Adipose tissue (tissue), 3 donors: Measurements from ENCODE around the gene DROSHA. TPM values are rescaled to one million over a fixed set of nuclear protein-coding genes. Genes with fewer than 3 reads are reported as not detected.
"Not testable (repeated sequence)": the region's sequence is repeated elsewhere in the genome, so short reads cannot be mapped to it uniquely, and the experiment has no call there.

ENCODE experiments used
- H3K27ac ChIP-seq: one replicate; pipeline ENCODE4 v1.5.1; 2013; ENCODE audit warnings: low read depth, low read length
- WGBS, 3 donors: extraction: QIAGEN DNeasy Blood & Tissue Kit; methylation state at CpG; one replicate each; pipeline ENCODE4 v1.1.7; 2013; 5-methylcytosine and 5-hydroxymethylcytosine counted together
- polyA plus RNA-seq, 3 donors: library from polyadenylated mRNA; stranded (reverse); fragments of 200-250 nt; gene quantifications; one replicate each; pipeline ENCODE4 v1.2.3, GENCODE V29; 2013
- donor health status: healthy with polysubstance abuse.
- donor health status: Bipolar disorder and iron deficiency.
- donor health status: healthy.

Gene DROSHA, protein sequence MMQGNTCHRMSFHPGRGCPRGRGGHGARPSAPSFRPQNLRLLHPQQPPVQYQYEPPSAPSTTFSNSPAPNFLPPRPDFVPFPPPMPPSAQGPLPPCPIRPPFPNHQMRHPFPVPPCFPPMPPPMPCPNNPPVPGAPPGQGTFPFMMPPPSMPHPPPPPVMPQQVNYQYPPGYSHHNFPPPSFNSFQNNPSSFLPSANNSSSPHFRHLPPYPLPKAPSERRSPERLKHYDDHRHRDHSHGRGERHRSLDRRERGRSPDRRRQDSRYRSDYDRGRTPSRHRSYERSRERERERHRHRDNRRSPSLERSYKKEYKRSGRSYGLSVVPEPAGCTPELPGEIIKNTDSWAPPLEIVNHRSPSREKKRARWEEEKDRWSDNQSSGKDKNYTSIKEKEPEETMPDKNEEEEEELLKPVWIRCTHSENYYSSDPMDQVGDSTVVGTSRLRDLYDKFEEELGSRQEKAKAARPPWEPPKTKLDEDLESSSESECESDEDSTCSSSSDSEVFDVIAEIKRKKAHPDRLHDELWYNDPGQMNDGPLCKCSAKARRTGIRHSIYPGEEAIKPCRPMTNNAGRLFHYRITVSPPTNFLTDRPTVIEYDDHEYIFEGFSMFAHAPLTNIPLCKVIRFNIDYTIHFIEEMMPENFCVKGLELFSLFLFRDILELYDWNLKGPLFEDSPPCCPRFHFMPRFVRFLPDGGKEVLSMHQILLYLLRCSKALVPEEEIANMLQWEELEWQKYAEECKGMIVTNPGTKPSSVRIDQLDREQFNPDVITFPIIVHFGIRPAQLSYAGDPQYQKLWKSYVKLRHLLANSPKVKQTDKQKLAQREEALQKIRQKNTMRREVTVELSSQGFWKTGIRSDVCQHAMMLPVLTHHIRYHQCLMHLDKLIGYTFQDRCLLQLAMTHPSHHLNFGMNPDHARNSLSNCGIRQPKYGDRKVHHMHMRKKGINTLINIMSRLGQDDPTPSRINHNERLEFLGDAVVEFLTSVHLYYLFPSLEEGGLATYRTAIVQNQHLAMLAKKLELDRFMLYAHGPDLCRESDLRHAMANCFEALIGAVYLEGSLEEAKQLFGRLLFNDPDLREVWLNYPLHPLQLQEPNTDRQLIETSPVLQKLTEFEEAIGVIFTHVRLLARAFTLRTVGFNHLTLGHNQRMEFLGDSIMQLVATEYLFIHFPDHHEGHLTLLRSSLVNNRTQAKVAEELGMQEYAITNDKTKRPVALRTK (N-terminal part only)
- polyA plus RNA-seq = 10 to 100 TPM; 14.9 to 21.0 (median 17.4) TPM

DNA sequence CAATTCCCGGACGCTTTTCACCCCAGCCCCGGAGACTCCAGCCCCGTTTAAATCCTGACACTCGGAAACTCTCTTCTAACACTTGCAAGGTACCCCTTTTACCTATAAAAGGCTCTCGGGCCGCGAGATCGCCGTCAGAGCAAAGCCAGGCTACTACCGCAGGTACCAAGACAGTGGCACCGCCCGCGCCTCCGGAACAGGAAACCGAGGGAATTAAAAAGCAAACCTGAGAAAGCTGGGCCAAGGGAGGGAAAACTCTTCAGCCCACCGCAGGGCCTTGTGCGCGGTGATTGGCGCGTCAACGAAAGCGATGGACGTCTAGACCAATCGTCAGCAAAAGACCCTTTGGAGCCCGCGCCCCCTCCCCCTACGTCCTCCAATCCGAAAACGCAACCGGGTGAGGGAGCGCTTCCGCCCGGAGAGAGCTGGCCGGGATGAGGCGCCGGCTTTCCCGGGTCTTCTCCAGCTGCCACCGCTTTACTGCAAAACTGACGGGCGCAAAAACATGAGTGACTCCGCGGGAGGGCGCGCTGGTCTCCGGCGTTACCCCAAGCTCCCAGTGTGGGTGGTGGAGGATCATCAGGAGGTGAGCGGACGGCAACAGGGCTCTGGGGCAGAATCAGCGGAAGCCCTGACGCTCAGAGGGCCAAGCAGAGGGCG lies at the start of gene DROSHA, which contains the start of gene C5orf22:
Gene DROSHA (minus strand): TSS at position 206 of the 660 bp plus-strand sequence. CDS start 3,034 bp downstream, outside the sequence.
Gene C5orf22 (plus strand): TSS at position 414 of the 660 bp plus-strand sequence. CDS start 92 bp downstream, at position 506.
- 0 to 1% (median 0%) methylated on average over 52 of the region's 52 CpGs for WGBS, 3 donors
- H3K27ac ChIP-seq = no peak within 1 kb of the TSS

DNA sequence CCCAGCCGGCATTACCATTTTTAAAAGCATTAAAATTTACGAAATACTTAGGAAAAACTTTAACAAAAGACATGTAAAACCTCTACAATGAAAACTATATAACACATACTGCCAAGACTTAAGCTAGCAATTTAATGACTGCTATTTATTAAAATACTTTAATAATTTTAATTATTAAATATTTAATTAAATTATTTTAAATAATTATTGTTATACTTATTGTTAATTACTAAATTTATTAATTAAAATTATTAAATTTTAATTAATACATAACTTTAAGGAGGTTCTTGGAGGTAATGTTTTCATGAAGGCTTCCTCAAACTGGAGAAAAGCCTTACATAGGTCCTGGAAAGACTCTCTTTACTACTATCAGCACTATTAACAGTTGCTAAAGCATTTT lies 47.7 kb upstream of the DROSHA start:
- WGBS, 3 donors = 86 to 95% (median 93%) methylated on average over 2 of the region's 2 CpGs
- H3K27ac ChIP-seq = no peak overlapping the region

DNA sequence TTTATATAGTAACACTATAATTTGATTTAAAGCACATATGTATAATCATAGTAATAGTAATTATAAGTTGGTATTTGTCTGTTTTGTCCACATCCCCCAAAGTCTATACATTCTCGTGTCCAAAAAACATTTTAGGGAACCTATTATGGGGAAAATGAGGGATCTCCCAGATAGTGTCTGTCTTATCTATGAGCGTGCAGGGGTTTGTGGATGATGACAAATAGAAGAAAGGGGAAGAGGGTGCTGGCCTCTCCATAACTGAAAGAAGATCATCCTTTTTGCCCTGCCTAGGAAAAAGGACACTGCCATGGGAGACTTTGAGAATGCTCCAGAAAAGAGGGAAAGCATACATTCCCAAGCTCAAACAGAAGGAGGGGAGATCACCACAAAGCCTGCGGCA lies 45.5 kb upstream of the DROSHA start:
- no peak overlapping the region for H3K27ac ChIP-seq
- 68 to 81% (median 77%) methylated on average over 3 of the region's 3 CpGs for WGBS, 3 donors

DNA sequence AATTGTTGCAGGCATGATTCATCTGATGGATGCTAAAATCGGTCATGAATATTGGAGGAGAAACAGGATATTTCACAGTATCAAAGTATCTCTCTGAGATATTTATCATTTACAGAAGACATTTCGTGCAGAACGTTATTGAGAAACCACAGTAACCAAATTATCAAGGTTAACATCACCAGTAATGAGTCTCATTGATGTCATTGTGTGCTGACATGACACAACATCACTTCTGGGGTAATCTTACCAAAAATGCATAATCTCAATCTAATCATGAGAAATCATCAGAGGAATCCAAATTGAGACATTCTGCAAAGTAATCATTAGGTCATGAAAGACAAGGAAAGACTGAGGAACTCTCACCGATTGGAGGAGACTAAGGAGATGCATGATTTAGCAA lies 42.9 kb upstream of the DROSHA start:
- H3K27ac ChIP-seq = no peak overlapping the region
- WGBS, 3 donors = 65 to 80% (median 78%) methylated on average over 4 of the region's 4 CpGs

DNA sequence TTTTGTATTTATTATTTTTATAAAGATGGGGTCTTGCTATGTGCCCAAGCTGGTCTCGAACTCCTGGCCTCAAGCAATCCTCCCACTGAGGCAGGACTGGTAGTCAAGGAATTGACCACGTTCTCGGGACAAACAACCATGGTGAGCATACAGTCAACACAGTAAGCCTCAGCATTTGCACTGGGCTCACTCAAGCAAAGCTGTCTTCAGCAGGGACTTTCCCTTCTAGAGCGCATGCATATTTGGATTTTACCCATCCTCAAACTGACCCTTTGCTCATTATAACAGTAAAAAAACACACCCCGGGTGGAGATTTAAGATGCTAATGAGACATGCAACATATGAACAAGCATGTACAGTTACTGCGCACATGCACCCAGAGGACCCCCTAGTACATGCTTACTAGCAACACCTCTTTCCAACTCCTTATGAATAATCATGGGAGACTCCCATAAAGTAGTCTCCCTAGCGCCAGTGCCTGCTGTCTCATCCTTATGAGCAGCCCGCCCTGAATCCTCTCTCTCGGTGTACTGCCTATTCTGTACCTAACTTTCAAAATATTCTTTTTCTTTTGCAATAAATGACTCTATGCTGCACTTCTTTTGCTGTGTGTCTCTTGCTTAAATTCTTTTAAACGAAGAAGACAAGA lies 41.7 kb upstream of the DROSHA start:
- H3K27ac ChIP-seq = no peak overlapping the region
- WGBS, 3 donors = 90 to 94% (median 93%) methylated on average over 10 of the region's 10 CpGs

DNA sequence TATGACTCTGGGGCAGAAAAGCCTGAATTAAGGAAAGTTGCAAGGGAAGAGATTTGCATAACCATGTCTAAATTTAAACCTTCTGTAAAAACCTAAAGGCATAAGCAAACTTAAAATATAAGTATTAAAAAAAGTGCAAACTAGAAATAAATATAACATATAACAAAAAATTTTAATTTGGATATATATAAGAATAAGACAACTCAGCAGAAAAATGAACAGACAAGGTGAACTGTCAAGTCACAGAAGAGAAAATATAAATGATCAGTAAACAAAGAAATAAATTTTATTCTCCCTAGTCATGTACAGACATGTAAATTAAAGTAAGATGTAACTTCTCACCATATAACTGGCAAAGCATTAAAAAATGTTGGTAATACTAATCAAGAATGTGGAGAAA lies 37.2 kb upstream of the DROSHA start:
- H3K27ac ChIP-seq = no peak overlapping the region

DNA sequence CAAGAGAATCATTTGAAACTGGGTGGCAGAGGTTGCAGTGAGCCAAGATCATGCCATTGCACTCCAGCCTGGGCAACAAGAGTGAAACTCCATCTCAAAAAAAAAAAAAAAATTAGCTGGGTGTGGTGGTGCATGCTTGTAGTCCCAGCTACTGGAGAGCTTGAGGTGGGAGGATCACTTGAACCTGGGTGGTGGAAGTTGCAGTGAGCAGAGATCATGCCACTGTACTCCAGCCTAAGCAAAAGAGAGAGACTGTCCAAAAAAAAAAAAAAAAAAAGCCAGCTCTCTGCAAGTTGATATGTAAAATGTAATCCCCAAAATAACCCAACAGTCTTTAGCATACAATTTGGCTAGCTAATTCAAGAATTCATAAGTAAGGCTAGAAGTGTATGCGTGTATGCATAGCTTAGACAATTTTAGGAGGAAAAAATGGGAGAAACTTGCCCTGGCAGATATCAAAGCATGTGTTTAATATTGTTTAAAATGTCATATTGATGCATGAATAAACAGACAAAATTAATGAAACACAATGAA lies 36.5 kb upstream of the DROSHA start:
- H3K27ac ChIP-seq = no peak overlapping the region
- WGBS, 3 donors = 93 to 100% (median 97%) methylated on average over 1 of the region's 1 CpG

DNA sequence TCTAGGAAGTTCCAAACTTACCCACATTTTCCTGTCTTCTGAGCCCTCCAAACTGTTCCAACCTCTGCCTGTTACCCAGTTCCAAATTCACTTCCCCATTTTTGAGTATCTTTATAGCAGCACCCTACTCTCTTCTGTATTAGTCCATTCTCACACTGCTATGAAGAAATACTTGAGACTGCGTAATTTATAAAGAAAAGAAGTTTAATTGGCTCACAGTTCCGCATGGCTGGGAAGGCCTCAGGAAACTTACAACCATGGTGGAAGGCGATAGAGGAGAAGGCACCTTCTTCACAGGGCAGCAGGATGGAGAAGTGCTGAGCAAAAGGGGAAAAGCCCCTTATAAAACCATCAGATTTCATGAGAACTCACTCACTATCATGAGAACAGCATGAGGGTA lies 34.5 kb upstream of the DROSHA start:
- 61 to 90% (median 78%) methylated on average over 3 of the region's 3 CpGs for WGBS, 3 donors

DNA sequence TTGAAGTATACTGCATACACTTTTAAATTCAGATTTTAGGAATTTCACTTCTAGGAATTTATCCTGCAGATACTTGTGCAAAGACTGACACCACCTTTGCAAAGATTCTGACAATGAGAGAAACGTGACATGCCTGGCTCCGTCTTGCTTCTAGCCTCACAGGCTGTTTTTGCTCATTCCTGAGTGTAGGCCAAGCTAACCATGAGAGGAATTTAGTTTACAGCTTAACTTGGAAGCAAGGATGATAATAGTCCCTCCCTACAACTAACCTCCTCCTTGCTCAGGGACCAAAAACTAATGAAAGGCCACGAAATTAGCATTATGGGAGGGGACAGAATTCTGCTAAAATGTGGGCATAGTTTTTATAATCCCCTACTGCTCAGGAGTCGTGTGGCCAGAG lies 31.3 kb upstream of the DROSHA start:
- 50 to 70% (median 65%) methylated on average over 4 of the region's 4 CpGs for WGBS, 3 donors

More for the DNA sequence above, 34.5 kb upstream of the DROSHA start:
- not testable (repeated sequence) for H3K27ac ChIP-seq

DNA sequence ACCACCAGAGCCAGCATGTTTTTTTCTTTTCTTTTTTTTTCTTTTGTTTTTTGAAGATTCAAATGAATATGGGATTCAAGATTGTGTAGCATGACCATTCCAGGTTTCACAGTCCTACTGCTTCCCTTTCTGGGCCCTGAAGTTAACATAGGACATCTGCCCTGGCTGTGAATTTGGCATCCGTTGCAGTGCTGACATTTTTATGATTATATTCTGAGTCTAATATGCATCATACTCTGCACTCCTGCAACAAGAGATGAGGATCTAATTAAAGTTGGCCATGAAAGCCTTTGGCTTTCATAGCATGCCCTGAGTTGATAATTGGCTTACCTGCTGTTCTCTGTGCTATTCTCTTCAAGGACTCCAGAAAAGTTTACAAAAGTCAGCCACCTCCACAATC lies 30.1 kb upstream of the DROSHA start:
- no peak overlapping the region for H3K27ac ChIP-seq
- 61 to 71% (median 68%) methylated on average over 1 of the region's 1 CpG for WGBS, 3 donors

More for the DNA sequence above, 31.3 kb upstream of the DROSHA start:
- no peak overlapping the region for H3K27ac ChIP-seq

DNA sequence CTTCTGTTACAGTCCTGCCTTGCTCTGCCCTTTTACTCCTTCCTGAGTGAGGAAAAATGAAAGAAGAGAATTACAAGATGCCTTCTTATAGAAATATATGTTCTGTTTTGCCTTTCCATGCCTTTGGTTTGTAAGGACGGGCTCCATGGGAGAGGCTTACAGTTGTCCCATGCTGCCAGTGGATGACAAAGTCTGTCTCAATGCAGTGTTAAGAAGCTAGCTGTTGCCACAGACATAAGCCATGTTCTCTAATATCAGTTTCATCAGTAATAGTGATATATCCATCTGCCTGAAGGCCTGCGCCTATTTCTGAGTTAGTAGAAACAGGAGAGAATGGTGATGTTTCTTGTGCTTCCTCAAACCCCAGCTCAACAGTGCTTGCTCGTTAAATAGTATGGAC lies 28.0 kb upstream of the DROSHA start:
- 93 to 97% (median 93%) methylated on average over 3 of the region's 3 CpGs for WGBS, 3 donors
- H3K27ac ChIP-seq = no peak overlapping the region

DNA sequence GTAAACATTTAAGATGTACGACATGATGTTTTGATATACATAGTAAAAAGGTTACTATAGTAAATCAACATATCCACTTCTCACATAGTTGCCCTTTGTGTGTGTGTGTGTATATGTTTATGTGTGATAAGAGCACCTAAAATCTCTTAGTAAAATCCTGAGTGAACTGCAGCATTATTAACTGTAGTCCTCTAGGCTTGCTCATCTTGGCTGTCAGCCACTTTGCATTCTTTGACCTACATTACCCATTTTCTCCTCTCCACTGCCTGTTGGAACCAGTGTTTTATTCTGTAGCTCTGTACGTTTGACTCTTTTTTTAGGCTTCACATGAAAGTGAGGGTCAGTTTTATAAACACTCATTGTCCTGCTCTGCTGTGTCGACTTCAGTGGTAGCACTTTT lies 24.6 kb upstream of the DROSHA start:
- H3K27ac ChIP-seq = no peak overlapping the region
- WGBS, 3 donors = 70 to 83% (median 82%) methylated on average over 3 of the region's 3 CpGs

DNA sequence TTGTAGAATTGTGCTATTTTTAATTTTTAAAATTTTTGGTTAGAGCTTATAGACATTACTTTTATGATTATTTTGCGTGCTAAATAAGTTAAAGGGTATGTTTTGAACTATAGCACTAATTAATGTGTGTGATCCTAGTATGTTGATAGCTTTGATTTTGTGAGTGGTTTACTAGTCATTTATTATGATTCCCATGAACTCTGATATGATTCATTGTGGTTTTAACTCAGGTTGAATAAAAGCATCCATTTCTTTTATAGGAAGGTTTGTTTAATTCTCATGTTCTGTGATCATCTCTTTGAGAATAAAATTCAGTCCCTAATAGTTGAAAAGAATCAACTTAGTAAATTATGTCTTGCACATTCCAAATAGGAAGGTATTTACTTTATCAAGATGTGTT lies 22.7 kb upstream of the DROSHA start:
- H3K27ac ChIP-seq = no peak overlapping the region
- 98 to 100% (median 98%) methylated on average over 1 of the region's 1 CpG for WGBS, 3 donors

DNA sequence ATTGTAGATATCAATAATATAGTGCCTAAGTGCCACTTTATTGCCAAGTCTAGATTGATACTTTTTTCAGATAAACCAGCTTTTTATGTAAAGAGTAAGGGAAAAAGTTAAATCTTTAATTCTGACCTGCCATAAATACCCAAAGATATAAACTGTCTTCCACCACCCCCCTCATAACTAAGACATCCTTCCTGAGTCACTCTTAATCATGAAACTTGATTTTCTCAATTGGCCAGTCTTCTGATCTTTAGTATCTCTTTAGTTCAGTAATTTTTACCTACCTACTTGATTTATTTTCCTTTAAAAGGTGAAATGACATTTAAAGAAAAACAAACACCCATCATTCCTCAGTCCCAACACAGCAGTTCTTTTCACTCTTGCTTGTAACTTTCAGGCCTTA lies 22.0 kb upstream of the DROSHA start:
- H3K27ac ChIP-seq = no peak overlapping the region

DNA sequence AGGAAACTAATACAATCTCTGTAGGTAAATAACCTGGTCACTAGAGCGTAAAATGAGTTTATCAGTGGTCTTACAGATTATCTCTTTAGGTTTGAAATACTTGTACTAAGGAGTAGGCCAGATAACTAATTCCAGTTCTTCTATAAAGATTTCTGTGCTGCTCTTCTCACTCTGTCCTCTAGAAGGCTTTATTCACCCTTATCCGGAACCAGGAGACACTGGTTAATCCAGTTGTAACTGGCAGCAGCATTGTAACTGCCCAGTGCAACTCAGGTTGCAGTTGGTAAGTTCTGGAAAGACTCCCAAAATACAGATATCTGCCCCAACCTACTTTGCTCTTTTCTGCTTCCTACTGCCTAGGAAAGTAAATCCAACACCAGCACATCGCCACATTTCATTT lies 20.0 kb upstream of the DROSHA start:
- no peak overlapping the region for H3K27ac ChIP-seq
- WGBS, 3 donors = 97 to 98% (median 98%) methylated on average over 3 of the region's 3 CpGs

DNA sequence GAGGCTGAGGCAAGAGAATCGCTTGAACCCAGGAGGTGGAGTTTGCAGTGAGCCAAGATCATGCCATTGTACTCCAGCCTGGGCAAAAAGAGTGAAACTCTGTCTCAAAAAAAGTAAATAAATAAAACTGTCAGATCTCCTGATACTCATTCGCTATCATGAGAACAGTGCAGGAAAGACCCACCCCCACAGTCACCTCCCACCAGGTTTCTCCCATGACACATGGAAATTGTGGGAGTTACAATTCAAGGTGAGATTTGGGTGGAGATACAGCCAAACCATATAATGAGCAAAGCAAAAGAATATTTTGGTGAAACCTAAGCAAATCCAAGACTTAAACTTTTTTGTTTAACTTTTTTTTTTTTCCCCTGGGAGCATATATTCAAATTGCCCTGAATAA lies 17.2 kb upstream of the DROSHA start:
- WGBS, 3 donors = 94 to 99% (median 96%) methylated on average over 2 of the region's 2 CpGs
- H3K27ac ChIP-seq = not testable (repeated sequence)

DNA sequence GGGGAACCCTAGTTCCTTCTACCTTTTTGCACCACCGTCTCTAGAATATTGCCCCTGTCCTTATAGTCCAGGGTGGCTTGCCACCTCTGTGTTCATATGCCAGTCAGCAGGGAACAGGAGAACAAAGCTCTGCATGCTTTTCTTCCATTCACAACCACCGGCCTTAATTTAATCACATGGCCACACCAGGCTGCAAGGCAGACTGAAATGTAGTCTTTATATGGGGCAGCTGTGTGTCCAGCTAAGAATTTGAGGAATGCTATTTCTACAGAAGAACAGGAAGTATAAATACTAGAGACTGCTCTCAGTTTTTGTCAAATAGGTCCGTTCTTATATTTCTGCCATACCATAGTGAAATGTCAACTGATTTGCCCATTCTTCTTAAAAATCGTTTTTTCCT lies 6.0 kb upstream of the DROSHA start:
- H3K27ac ChIP-seq = no peak overlapping the region
- 73 to 80% (median 73%) methylated on average over 4 of the region's 4 CpGs for WGBS, 3 donors

DNA sequence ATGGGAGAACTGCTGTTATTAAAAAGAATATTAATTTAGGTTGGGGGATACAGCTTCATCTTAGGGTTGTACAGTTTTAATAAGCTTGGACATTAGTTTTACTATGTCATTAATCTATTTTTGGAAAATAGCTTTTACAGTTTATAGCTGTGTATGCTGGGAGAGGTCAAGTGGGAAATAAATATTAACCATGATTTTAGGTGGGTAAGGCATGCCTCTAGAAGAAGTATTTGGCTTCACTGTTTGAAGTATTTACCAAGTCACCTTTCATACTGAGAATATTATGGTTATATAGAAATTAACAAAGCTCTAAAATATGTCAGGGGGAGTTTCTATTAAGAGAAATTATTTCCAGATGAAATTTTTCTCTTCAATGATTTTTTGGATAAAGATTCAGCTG lies 5.5 kb upstream of the DROSHA start:
- H3K27ac ChIP-seq = no peak overlapping the region
